Measurements from ENCODE around the gene NES. TPM values are rescaled to one million over a fixed set of nuclear protein-coding genes. Genes with fewer than 3 reads are reported as not detected.
A peak's percentile ranks its signal among the peaks of the same experiment; 100 is the strongest.

The NES gene
- polyA plus RNA-seq, 1 of the 3 experiments (the other 2 are of a cell fraction): 15.8 TPM

- TF ChIP-seq REST (IDR thresholded peaks at IDR 0.05; ENCODE audit: low read depth, low read length): no peak
- TF ChIP-seq SIN3A (IDR thresholded peaks at IDR 0.05; ENCODE audit: borderline replicate concordance, low read depth, low read length): peak; percentile 55; the same call in 1 of the 2 replicates
- TF ChIP-seq IRF3 (IDR thresholded peaks at IDR 0.05; ENCODE audit: low read depth, low read length): no peak
- TF ChIP-seq TCF12 (IDR thresholded peaks at IDR 0.05): peak; percentile 91
- no peak for TF ChIP-seq YY1 (IDR thresholded peaks at IDR 0.05; ENCODE audit: low read depth)
- no peak for TF ChIP-seq FOXM1 (IDR thresholded peaks at IDR 0.05; ENCODE audit: low read depth)
- 0 out of 2 replicates have a peak, but pooled peaks have one; percentile 48 for TF ChIP-seq MAX (IDR thresholded peaks at IDR 0.05; ENCODE audit: low read depth)
- TF ChIP-seq NRF1 (IDR thresholded peaks at IDR 0.05; ENCODE audit: low read depth, low read length): no peak
- TF ChIP-seq FOXJ3 (CRISPR knock-in tag; IDR thresholded peaks at IDR 0.05): peak; percentile 70; the same call in 1 of the 2 replicates
- TF ChIP-seq USF1 (IDR thresholded peaks at IDR 0.05; ENCODE audit: borderline replicate concordance, low read depth): no peak
- TF ChIP-seq CTCF (IDR thresholded peaks at IDR 0.05): no peak
- no peak for TF ChIP-seq TEAD4 (IDR thresholded peaks at IDR 0.05; ENCODE audit: borderline replicate concordance, insufficient read depth)
- no peak for TF ChIP-seq RFX5 (IDR thresholded peaks at IDR 0.05; ENCODE audit: low read length)
- no peak for TF ChIP-seq MEF2A (IDR thresholded peaks at IDR 0.05; ENCODE audit: borderline replicate concordance, low read depth)
Observed at GRCh38 chr1:156709757-156710489, 32.7 kb upstream of the NES start (continued).

Measured in SK-N-SH (cell line).